GM21390 (cell line): ENCODE data around the gene KDM1A.

Experiments used
- ATAC-seq: cut with Tn5 transposase; IDR thresholded peaks from one replicate; pipeline ENCODE4 v1.9.1; 2021; ENCODE audit not compliant: unreplicated experiment

The KDM1A gene

GRCh38 chr1:23066075-23066474 is 46.8 kb downstream of the KDM1A start:
- no peak for ATAC-seq

DNA sequence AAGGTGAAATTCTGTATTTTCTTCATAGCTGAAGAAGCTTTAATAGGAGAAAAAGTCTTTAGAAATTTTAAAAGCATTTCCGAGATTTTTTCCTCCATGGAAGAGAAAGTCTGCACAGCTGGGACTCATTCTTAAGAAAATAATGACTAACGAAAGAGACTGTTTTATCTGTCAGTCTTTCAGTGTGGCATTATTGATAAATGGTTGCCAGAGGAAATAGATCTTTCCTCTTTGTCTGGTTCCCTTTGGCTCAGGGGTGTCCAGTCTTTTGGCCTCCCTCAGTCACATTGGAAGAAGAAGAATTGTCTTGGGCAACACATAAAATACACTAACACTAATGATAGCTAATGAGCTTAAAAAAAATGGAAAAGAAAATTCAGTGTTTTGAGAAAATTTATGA is 49.9 kb downstream of the KDM1A start:
- ATAC-seq = no peak

- ATAC-seq = no peak
These were observed 50.4 kb downstream of the KDM1A start for GRCh38 chr1:23069675-23070074.

- ATAC-seq = no peak
These were observed 54.7 kb downstream of the KDM1A start for GRCh38 chr1:23074012-23074411.

- ATAC-seq = no peak
These were observed 59.8 kb downstream of the KDM1A start for GRCh38 chr1:23079025-23079424.

GRCh38 chr1:23080885-23081284 is 61.6 kb downstream of the KDM1A start:
- no peak for ATAC-seq

DNA sequence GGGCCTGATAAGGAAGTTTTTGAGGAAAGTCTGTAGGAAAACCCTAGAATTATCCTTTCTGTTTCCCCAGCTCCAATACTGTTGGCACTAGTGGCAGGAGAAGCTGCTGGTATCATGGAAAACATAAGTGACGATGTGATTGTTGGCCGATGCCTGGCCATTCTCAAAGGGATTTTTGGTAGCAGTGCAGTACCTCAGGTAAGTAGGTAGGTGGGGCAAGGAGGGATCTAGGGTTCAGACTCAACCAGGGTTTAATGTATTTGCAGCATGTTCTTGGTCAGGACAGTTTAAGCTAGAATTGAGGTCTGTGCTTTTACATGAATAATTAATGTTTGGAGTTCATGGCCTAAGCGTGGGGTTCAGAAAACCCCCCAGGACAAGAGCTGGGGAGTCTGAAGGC is 62.1 kb downstream of the KDM1A start:
- ATAC-seq = no peak

GRCh38 chr1:23083714-23084480 is 64.6 kb downstream of the KDM1A start:
- ATAC-seq = no peak

DNA sequence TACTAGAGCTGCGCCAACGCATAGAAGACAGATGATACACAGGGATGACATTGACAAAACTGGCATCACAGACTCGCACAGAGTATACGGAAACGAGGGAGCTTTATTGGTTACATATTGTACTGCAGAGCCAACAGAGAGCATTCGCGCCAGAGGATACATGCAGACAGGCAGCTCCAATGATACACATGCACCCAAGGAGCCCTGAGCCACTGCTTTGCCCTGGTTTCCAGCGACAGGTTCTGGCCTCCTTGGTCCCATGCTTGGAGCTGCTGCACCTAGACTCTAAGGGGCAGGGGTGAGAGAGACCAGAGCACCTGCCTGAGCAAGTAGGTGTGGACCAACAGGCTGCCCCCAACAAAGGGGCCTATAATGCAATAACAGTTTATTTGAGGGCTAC is 65.6 kb downstream of the KDM1A start:
- no peak for ATAC-seq

DNA sequence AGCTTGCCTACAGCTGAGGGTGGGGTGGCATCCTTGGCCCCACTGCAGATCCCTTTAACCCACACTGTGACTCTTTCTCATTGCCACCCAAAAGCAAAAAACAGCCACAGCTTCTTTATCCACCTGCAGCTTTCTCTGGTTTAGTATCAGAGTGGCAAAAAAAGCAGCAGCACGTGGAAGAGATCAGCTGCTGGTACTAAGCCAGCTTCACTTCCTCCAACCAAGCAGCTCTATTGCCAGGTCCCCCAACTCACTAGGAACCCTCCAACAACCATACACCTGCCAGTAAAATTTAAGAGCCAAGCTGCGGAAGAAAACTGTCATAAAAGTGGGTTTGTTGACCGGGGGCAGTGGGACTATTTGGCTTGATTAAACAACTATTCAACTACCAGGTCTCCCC is 66.4 kb downstream of the KDM1A start:
- ATAC-seq = no peak

GRCh38 chr1:23088027-23088426 is 68.8 kb downstream of the KDM1A start:
- ATAC-seq = no peak

- no peak for ATAC-seq
These were observed 70.8 kb downstream of the KDM1A start for GRCh38 chr1:23090056-23090455.

DNA sequence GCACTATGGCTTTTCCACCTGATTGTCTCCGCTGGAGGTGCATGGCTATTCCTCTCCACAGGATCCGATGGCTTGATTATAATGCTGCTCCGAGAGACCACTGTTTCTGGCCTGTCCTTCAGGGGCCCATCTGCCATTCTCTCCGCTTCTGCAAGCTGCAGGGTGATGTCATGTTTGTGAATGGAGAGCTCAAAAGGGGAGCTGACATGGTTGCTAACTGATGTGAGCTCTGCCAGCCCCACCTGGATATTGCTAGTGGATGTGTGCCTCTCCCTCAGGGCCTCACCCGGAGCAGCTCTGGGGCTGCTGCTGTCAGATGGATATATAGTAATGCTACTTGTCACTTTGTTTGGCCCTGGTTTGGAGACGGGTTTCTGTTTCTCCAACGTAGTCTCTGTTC is 72.3 kb downstream of the KDM1A start:
- no peak for ATAC-seq

DNA sequence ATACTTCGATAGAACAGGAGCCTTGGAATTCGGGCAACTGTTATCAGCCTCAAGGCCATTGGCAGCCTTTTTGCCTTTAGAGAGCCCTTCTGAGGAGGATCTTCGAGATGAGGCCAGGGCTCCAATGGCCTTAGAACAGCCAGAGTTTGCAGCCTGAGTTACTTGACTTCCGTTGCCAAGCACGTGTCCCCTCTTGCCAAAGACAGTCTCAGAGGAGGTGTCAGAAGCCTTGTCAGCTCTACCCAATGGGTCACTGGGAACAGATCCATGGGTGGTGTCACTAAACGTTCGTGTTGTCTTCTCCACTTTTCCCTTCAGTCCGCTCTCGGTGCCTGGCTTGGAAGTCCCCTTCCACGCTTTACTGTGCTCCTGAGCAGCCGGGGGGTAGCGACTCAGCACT is 73.2 kb downstream of the KDM1A start:
- ATAC-seq = no peak

GRCh38 chr1:23097316-23097715 is 78.0 kb downstream of the KDM1A start:
- no peak for ATAC-seq

- no peak for ATAC-seq
These were observed 79.3 kb downstream of the KDM1A start for GRCh38 chr1:23098463-23099170.

GRCh38 chr1:23099171-23099536 is 79.9 kb downstream of the KDM1A start:
- no peak for ATAC-seq

DNA sequence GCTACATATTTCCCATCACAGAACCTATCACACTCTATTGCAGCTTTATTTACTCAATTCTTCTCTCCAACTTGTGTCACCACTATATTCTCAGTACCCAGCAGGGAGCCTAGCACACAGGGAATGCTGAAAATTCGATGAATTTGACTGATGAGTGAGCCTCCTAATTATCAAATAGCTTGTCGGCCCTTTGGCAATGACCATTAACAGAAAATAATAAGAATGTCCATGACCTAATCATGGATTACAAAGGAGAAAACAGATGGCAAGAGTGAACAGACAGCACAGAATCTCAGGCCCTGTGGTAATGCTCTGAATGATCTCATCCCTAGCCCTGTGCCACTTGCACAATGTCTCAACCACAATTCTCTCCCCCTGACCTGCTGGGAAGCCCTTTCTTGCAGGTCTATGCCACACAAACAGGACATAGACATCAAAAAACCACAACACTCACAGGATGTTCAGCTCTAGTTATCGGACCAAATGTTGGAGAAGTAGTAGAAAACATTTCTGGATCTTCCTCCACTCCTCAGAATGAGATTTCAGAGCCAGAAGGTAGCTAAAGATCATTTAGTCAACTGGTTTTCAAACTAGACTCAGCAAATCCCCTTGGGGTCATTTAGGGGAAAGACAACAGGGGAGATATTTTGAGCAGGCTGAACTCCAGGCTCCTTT is 80.9 kb downstream of the KDM1A start:
- ATAC-seq = no peak

- ATAC-seq = no peak
These were observed 82.0 kb downstream of the KDM1A start for GRCh38 chr1:23101101-23101827.

DNA sequence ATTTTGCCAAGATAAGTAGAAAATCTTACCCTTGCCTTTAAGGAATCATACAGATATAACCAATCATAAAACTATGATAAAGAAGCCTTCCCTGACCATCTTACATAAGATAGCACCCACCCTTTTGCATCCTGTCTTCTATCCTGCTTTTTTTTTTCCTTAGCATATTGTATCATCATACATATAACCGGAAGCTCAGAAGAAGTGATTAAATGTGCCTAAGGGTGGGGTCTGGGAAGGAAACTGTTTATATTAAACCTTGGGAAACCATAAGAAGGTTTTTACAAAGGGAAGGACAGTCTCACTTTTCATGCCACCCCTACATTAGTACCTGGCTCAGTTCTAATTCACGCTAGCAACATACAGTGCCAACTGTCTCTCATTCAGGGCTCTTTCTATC is 82.6 kb downstream of the KDM1A start:
- no peak for ATAC-seq

- no peak for ATAC-seq
These were observed 83.0 kb downstream of the KDM1A start for GRCh38 chr1:23102289-23102688.
